ENCODE results near the gene C19orf73.

Gene C19orf73

GRCh38 chr19:49104229-49104864 lies 14.6 kb downstream of the C19orf73 start:
- DNase-seq (ENCODE audit: low read depth) = no peak
- TF ChIP-seq, protein P1, sequence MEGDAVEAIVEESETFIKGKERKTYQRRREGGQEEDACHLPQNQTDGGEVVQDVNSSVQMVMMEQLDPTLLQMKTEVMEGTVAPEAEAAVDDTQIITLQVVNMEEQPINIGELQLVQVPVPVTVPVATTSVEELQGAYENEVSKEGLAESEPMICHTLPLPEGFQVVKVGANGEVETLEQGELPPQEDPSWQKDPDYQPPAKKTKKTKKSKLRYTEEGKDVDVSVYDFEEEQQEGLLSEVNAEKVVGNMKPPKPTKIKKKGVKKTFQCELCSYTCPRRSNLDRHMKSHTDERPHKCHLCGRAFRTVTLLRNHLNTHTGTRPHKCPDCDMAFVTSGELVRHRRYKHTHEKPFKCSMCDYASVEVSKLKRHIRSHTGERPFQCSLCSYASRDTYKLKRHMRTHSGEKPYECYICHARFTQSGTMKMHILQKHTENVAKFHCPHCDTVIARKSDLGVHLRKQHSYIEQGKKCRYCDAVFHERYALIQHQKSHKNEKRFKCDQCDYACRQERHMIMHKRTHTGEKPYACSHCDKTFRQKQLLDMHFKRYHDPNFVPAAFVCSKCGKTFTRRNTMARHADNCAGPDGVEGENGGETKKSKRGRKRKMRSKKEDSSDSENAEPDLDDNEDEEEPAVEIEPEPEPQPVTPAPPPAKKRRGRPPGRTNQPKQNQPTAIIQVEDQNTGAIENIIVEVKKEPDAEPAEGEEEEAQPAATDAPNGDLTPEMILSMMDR (IDR thresholded peaks at IDR 0.05; ENCODE audit: insufficient read depth, low read depth, low read length, missing control alignments) = no peak
- no peak overlapping the region for H3K4me3 ChIP-seq (ENCODE audit: low read length)

DNA sequence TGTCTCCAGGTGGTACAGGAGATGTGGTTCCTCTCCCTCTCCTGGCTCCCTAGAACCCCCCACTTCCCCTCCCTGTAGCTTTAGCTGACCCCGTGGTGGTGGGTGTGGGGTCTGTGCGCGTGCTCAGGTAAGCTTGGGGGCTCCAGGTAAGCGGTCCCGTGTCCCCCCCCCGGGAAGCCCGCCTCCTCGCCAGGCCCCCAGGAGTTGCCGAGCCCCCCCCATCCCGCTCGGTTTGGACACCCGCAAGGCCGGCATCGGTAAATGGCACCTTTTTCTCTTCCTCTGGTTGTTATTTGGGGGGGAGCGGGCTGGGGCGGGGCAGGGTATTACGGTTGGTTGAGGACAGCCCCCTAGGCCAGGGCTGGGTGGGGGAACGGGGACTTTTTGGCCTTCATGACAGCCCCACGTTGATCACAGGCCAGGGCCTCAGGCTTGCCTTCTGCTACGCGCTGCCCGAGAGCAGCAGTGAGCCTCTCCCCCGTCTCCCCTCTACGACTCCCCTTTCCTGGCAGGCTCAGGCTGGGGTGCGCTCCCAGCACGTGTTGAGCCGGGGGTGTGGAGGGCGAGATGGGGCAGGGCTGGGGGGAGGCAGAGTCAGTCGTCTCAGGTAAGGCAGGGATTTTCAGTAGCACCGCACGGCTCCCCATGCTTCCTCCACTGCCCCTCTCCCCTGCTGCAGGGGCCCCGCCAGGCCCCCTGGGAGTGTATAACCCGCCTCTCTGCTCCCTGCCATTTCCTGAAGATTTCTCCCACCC lies 15.4 kb downstream of the C19orf73 start:
- DNase-seq (ENCODE audit: low read depth) = no peak
- H3K4me3 ChIP-seq (ENCODE audit: low read length) = no peak overlapping the region
- TF ChIP-seq, protein P1 (IDR thresholded peaks at IDR 0.05; ENCODE audit: insufficient read depth, low read depth, low read length, missing control alignments) = no peak

GRCh38 chr19:49102303-49102702 lies 16.6 kb downstream of the C19orf73 start:
- TF ChIP-seq, protein P1 (IDR thresholded peaks at IDR 0.05; ENCODE audit: insufficient read depth, low read depth, low read length, missing control alignments) = no peak
- DNase-seq (ENCODE audit: low read depth) = no peak
- no peak overlapping the region for H3K4me3 ChIP-seq (ENCODE audit: low read length)

- TF ChIP-seq, protein P1 (IDR thresholded peaks at IDR 0.05; ENCODE audit: insufficient read depth, low read depth, low read length, missing control alignments) = no peak
- DNase-seq (ENCODE audit: low read depth) = no peak
- H3K4me3 ChIP-seq (ENCODE audit: low read length) = no peak overlapping the region
These were observed 17.8 kb downstream of the C19orf73 start for GRCh38 chr19:49101160-49101559.

DNA sequence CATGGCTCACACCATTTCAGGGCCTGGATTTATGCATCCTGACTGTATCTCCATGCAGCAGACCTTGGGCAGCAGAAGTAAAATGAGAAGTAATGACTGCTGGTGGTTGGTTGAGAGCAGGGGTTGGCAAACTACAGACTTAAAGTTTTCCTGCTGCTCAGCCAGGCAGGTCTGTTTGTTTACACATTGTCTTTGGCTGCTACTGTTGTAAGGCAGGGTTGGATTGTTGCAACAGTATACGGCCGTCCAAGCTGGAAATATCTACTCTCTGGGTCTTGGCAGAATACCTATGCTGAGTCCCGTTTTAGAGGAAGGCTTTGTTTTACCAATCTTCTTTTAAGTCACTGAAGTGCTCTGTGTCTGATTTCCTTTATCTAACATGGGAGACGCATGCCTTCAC lies 20.1 kb downstream of the C19orf73 start:
- DNase-seq (ENCODE audit: low read depth) = no peak
- TF ChIP-seq, protein P1 (IDR thresholded peaks at IDR 0.05; ENCODE audit: insufficient read depth, low read depth, low read length, missing control alignments) = no peak

GRCh38 chr19:49097453-49098288 lies 21.3 kb downstream of the C19orf73 start:
- no peak overlapping the region for H3K4me3 ChIP-seq (ENCODE audit: low read length)
- peak; percentile 84 for DNase-seq (ENCODE audit: low read depth)
- TF ChIP-seq, protein P1 (IDR thresholded peaks at IDR 0.05; ENCODE audit: insufficient read depth, low read depth, low read length, missing control alignments) = peak; percentile 99

More for the DNA sequence above, 20.1 kb downstream of the C19orf73 start:
- no peak overlapping the region for H3K4me3 ChIP-seq (ENCODE audit: low read length)

Data from epithelial cell of esophagus (primary cell).